HG02840 (cell line): Measurements from ENCODE around the gene NKD2.

Source experiments
- ATAC-seq: cut with Tn5 transposase; IDR thresholded peaks from one replicate; pipeline ENCODE4 v1.9.1; 2021; ENCODE audit warnings: mild to moderate bottlenecking, moderate library complexity, moderate number of reproducible peaks; ENCODE audit not compliant: unreplicated experiment, low FRiP score

The NKD2 gene

GRCh38 chr5:1027631-1028441, 19.2 kb downstream of the NKD2 start:
- ATAC-seq: no peak

- ATAC-seq: no peak
These were observed 20.1 kb downstream of the NKD2 start for GRCh38 chr5:1028481-1029281.

- ATAC-seq: no peak
These were observed 20.8 kb downstream of the NKD2 start for GRCh38 chr5:1029282-1029944.

- no peak for ATAC-seq
These were observed 21.5 kb downstream of the NKD2 start for GRCh38 chr5:1029945-1030625.

GRCh38 chr5:1030801-1031271, 22.2 kb downstream of the NKD2 start:
- ATAC-seq: no peak

- ATAC-seq: no peak
These were observed 22.8 kb downstream of the NKD2 start for GRCh38 chr5:1031306-1031959.

- no peak for ATAC-seq
These were observed 23.4 kb downstream of the NKD2 start for GRCh38 chr5:1032011-1032410.

- ATAC-seq: no peak
These were observed 24.0 kb downstream of the NKD2 start for GRCh38 chr5:1032551-1033027.

- ATAC-seq: no peak
These were observed 24.6 kb downstream of the NKD2 start for GRCh38 chr5:1033178-1033577.

GRCh38 chr5:1033606-1034420, 25.2 kb downstream of the NKD2 start:
- ATAC-seq: no peak

- no peak for ATAC-seq
These were observed 25.9 kb downstream of the NKD2 start for GRCh38 chr5:1034421-1034905.

GRCh38 chr5:1034986-1035385, 26.4 kb downstream of the NKD2 start:
- ATAC-seq: no peak

- ATAC-seq: no peak
These were observed 27.1 kb downstream of the NKD2 start for GRCh38 chr5:1035421-1036405.

GRCh38 chr5:1036504-1037122, 28.0 kb downstream of the NKD2 start:
- ATAC-seq: no peak

- ATAC-seq: no peak
These were observed 28.6 kb downstream of the NKD2 start for GRCh38 chr5:1037123-1037670.

- no peak for ATAC-seq
These were observed 29.2 kb downstream of the NKD2 start for GRCh38 chr5:1037671-1038416.
